Endodermal cell (in vitro differentiated cells): Measurements from ENCODE around the gene ASH1L. TPM values are rescaled to one million over a fixed set of nuclear protein-coding genes. Genes with fewer than 3 reads are reported as not detected.
"Not testable (repeated sequence)": the region's sequence is repeated elsewhere in the genome, so short reads cannot be mapped to it uniquely, and the experiment has no call there.

Experiments
- DNase-seq: peaks from one replicate; pipeline ENCODE4 v3.0.0-alpha.2; 2017
- H3K27ac ChIP-seq: 2 replicates; pipeline ENCODE4 v1.5.1; 2013; ENCODE audit warnings: mild to moderate bottlenecking, low read depth, low read length, moderate library complexity
- H3K27me3 ChIP-seq: 2 replicates; pipeline ENCODE4 v1.6.1; 2013; ENCODE audit warnings: mild to moderate bottlenecking, low read length, moderate library complexity; ENCODE audit not compliant: insufficient read depth, control insufficient read depth, poor library complexity, severe bottlenecking
- H3K36me3 ChIP-seq: 2 replicates; pipeline ENCODE4 v1.7.0; 2013; ENCODE audit warnings: mild to moderate bottlenecking, low read length, moderate library complexity; ENCODE audit not compliant: control insufficient read depth, insufficient read depth
- H3K4me1 ChIP-seq: one replicate; pipeline ENCODE4 v1.7.0; 2013; ENCODE audit warnings: low read length; ENCODE audit not compliant: control insufficient read depth, insufficient read depth
- H3K4me3 ChIP-seq: 2 replicates; pipeline ENCODE4 v1.5.1; 2013; ENCODE audit warnings: mild to moderate bottlenecking, low read length, moderate library complexity
- H3K9ac ChIP-seq: 2 replicates; pipeline ENCODE4 v1.6.1; 2013; ENCODE audit warnings: mild to moderate bottlenecking, low read length, moderate library complexity; ENCODE audit not compliant: poor library complexity, severe bottlenecking; ENCODE audit errors: extremely low read depth
- H3K9me3 ChIP-seq: 2 replicates; pipeline ENCODE4 v1.6.1; 2013; ENCODE audit warnings: mild to moderate bottlenecking, low read length, moderate library complexity; ENCODE audit not compliant: control insufficient read depth
- H3K27ac Mint-ChIP-seq: 2 replicates; pipeline ENCODE4 v1.8.0; 2020; ENCODE audit warnings: mixed read lengths
- H3K27me3 Mint-ChIP-seq: 2 replicates; pipeline ENCODE4 v1.8.0; 2021; ENCODE audit warnings: mild to moderate bottlenecking, mixed read lengths; ENCODE audit not compliant: insufficient read depth
- H3K36me3 Mint-ChIP-seq: 2 replicates; pipeline ENCODE4 v1.8.0; 2020; ENCODE audit warnings: low read depth, mixed read lengths
- H3K4me1 Mint-ChIP-seq: 2 replicates; pipeline ENCODE4 v1.8.0; 2020; ENCODE audit warnings: mixed read lengths
- H3K4me3 Mint-ChIP-seq: 2 replicates; pipeline ENCODE4 v1.8.0; 2020; ENCODE audit warnings: mild to moderate bottlenecking, moderate library complexity, mixed read lengths
- H3K9me3 Mint-ChIP-seq: 2 replicates; pipeline ENCODE4 v1.8.0; 2020; ENCODE audit warnings: mild to moderate bottlenecking, mixed read lengths
- WGBS, 2 experiments: methylation state at CpG; one replicate each; pipeline versions ENCODE4 v1.1.5 to v1.1.7; 2013; ENCODE audit warnings: missing lambda C conversion rate in 2 of 2, mixed read lengths in 1 of 2; ENCODE audit not compliant: insufficient coverage in 1 of 2, insufficient read length in 1 of 2; 5-methylcytosine and 5-hydroxymethylcytosine counted together
- long read RNA-seq, 4 experiments: library from polyadenylated mRNA in 2 of 4; library from RNA in 1 of 4; library from capped mRNA in 1 of 4; stranded (forward) in 3 of 4; unstranded in 1 of 4; transcript quantifications; one replicate each; pipeline ENCODE4 v2.0.0, GENCODE V29; 2020 to 2021; ENCODE audit warnings: inconsistent platforms in 1 of 4
- polyA plus RNA-seq, 2 experiments: library from polyadenylated mRNA; stranded (reverse); fragments of 50-300 nt; gene quantifications; one replicate each; pipeline ENCODE4 v1.2.3, GENCODE V29; 2013
- total RNA-seq, 2 donors: library from RNA; stranded (reverse); fragmentation: NEBNext Ultra II Directional in 1 of 2; extraction: Animal tissue kit (Norgen Biotek cat#: 25700) in 1 of 2; gene quantifications; 2 replicates in 1 of 2; 3 replicates in 1 of 2; pipeline ENCODE4 v1.2.1, GENCODE V29; 2021
- TF ChIP-seq, protein P1 (sequence below): fragments of 200-600 bp; sonication (generic); conservative IDR thresholded peaks from 2 replicates; pipeline ENCODE4 v1.5.0; 2021; ENCODE audit warnings: antibody characterized with exemption, mild to moderate bottlenecking

The ASH1L gene, protein sequence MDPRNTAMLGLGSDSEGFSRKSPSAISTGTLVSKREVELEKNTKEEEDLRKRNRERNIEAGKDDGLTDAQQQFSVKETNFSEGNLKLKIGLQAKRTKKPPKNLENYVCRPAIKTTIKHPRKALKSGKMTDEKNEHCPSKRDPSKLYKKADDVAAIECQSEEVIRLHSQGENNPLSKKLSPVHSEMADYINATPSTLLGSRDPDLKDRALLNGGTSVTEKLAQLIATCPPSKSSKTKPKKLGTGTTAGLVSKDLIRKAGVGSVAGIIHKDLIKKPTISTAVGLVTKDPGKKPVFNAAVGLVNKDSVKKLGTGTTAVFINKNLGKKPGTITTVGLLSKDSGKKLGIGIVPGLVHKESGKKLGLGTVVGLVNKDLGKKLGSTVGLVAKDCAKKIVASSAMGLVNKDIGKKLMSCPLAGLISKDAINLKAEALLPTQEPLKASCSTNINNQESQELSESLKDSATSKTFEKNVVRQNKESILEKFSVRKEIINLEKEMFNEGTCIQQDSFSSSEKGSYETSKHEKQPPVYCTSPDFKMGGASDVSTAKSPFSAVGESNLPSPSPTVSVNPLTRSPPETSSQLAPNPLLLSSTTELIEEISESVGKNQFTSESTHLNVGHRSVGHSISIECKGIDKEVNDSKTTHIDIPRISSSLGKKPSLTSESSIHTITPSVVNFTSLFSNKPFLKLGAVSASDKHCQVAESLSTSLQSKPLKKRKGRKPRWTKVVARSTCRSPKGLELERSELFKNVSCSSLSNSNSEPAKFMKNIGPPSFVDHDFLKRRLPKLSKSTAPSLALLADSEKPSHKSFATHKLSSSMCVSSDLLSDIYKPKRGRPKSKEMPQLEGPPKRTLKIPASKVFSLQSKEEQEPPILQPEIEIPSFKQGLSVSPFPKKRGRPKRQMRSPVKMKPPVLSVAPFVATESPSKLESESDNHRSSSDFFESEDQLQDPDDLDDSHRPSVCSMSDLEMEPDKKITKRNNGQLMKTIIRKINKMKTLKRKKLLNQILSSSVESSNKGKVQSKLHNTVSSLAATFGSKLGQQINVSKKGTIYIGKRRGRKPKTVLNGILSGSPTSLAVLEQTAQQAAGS (N-terminal part only)
- total RNA-seq: 10 to 100 TPM; 34.5 to 37.0 TPM
- polyA plus RNA-seq (2013, experiment 1 of 2): 13.1 TPM
- 13.8 TPM for polyA plus RNA-seq (2013, experiment 2 of 2)
- long read RNA-seq, experiment 1, partial matches to known transcripts: 1 of 4 reads
- long read RNA-seq, experiment 1, other reads (novel, unspliced or antisense): 3 of 4 reads
- long read RNA-seq, experiment 2, partial matches to known transcripts: 3 of 7 reads
- long read RNA-seq, experiment 2, other reads (novel, unspliced or antisense): 4 of 7 reads
- long read RNA-seq, experiment 3, partial matches to known transcripts: 19 of 71 reads
- long read RNA-seq, experiment 3, other reads (novel, unspliced or antisense): 52 of 71 reads
- long read RNA-seq, experiment 4, partial matches to known transcripts: 0 of 4 reads
- long read RNA-seq, experiment 4, other reads (novel, unspliced or antisense): 4 of 4 reads

DNA sequence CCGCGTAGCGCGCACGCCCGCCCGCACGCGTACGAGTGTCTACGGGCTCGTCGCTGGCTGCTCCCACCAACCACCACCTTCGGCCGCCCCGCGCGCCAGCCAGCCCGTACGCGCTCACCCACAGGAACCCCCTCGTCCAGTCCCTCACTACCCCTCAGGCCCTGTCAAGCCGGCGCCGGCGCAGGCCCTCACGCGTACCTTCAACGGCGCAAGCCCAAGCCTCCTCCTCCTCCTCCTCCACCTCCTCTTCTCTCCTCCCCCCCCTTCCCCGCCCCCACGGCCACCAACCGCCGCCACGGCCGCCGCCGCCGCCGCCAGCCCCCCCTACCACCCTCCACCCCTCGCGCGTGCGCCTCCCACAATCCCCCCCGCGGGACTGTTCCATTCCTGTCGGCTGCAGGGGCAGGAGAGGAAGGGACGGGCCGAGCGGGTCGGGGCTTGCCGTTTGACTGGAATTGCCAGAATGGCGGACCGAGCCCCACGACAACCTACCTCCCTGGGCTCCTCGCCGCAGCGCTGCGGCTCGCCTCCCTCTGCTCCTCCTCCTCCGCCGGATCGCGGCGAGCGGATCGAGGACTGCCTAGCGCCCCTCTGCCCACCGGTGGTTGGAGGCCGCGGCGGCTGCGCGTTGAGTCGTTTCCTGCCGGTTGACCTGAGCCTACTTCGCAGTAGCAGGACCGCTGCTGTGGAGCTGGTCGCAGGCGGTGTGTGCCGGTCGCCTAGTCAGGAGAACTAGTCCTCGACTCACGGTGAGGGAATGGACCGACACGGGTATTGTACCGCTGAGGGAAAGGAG is at the start of gene ASH1L:
Gene ASH1L (minus strand): TSS at position 223 of the 796 bp plus-strand sequence. CDS start 41,284 bp downstream, outside the sequence.
- 0% methylated on average over 23 to 73 of the region's 87 CpGs for WGBS, 2 experiments
- peak; percentile 96 for DNase-seq
- peak within 1 kb of the TSS; percentile 97 for H3K27ac Mint-ChIP-seq

DNA sequence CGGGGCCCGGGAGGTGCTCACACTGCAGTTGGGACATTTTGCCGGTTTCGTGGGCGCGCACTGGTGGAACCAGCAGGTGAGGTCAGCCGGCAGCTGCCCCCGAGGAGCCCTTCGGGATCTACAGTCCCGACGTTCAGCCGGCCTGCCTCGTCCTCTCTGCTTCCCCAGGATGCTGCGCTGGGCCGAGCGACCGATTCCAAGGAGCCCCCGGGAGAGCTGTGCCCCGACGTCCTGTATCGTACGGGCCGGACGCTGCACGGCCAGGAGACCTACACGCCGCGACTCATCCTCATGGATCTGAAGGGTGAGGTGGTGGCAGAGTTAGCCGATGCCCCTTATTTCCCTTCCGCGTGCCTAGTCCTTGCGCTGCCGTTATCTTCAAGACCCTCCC is 47.6 kb upstream of the ASH1L start:
- H3K9me3 Mint-ChIP-seq, H3K9ac ChIP-seq: not testable (repeated sequence)
- peak overlapping the region; percentile 68 for H3K4me3 Mint-ChIP-seq

More for the DNA sequence above, at the start of gene ASH1L:
- Histone ChIP-seq H3K9me3 (no peaks in the 10 kb centered on the region), H3K4me3 (peak within 1 kb of the TSS; percentile 94), H3K27ac (peak within 1 kb of the TSS; percentile 99), H3K27me3 (no peaks in the 10 kb centered on the region), H3K4me1 (peaks cover 3% of the 10 kb centered on the region), H3K36me3 (peaks cover 13% of the 10 kb centered on the region), H3K9ac (peak within 1 kb of the TSS; percentile 96)
- TF ChIP-seq, protein P1, sequence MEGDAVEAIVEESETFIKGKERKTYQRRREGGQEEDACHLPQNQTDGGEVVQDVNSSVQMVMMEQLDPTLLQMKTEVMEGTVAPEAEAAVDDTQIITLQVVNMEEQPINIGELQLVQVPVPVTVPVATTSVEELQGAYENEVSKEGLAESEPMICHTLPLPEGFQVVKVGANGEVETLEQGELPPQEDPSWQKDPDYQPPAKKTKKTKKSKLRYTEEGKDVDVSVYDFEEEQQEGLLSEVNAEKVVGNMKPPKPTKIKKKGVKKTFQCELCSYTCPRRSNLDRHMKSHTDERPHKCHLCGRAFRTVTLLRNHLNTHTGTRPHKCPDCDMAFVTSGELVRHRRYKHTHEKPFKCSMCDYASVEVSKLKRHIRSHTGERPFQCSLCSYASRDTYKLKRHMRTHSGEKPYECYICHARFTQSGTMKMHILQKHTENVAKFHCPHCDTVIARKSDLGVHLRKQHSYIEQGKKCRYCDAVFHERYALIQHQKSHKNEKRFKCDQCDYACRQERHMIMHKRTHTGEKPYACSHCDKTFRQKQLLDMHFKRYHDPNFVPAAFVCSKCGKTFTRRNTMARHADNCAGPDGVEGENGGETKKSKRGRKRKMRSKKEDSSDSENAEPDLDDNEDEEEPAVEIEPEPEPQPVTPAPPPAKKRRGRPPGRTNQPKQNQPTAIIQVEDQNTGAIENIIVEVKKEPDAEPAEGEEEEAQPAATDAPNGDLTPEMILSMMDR: no peak
- H3K9me3 Mint-ChIP-seq: no peaks in the 10 kb centered on the region
- H3K27me3 Mint-ChIP-seq: no peaks in the 10 kb centered on the region
- peak within 1 kb of the TSS; percentile 94 for H3K4me3 Mint-ChIP-seq
- peaks cover 13% of the 10 kb centered on the region for H3K36me3 Mint-ChIP-seq
- H3K4me1 Mint-ChIP-seq: peaks cover 13% of the 10 kb centered on the region

More for the DNA sequence above, 47.6 kb upstream of the ASH1L start:
- H3K9me3 ChIP-seq, H3K27me3 ChIP-seq, H3K4me1 Mint-ChIP-seq, H3K27ac ChIP-seq, DNase-seq, H3K4me3 ChIP-seq, H3K4me1 ChIP-seq, H3K27ac Mint-ChIP-seq, H3K27me3 Mint-ChIP-seq: not testable (repeated sequence)
- peaks cover 12% of the 10 kb centered on the region for H3K36me3 ChIP-seq
- peaks cover 19% of the 10 kb centered on the region for H3K36me3 Mint-ChIP-seq
- 0% methylated on average over 4 of the region's 33 CpGs; no CpG with 5 or more reads in 1 of the 2 experiments for WGBS, 2 experiments
